ENCODE measurements around the gene ZNF678.

DNA sequence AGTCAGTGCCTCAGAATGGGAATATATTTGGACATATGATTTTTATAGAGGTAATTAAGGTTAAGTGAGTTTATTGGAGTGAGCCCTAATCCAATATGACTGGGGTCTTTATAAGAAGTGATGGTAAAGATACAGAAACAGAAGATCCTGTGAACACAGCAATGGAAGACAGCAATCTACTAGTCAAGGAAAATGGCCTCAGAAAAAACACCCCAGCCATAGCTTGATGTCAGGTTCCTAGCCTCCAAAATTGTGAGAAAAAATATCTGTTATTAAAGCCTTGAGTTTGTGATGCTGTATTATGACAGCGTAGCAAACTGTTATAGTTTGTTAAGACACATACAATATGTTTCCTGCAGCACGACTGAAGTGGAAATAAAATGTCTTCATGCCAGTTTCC lies 99.6 kb downstream of the ZNF678 start:
- TF ChIP-seq CTCF (IDR thresholded peaks at IDR 0.05; ENCODE audit: control extremely low read depth in 1 of 3, insufficient read depth in 1 of 3, low read depth in 1 of 3, low read length in 3 of 3) (no peak), RFX5 (IDR thresholded peaks at IDR 0.05; ENCODE audit: borderline replicate concordance, low read depth, low read length) (no peak), NRF1 (IDR thresholded peaks at IDR 0.05; ENCODE audit: low read depth, low read length) (no peak), HDAC2 (IDR thresholded peaks at IDR 0.05; ENCODE audit: borderline replicate concordance in 1 of 2, low read depth in 2 of 2, low read length in 2 of 2) (no peak), ZNF274 (IDR thresholded peaks at IDR 0.05; ENCODE audit: borderline replicate concordance, extremely low read depth, low read length) (no peak), EP300 (IDR thresholded peaks at IDR 0.05; ENCODE audit: borderline replicate concordance in 1 of 2, low read depth in 2 of 2, low read length in 2 of 2) (no peak), POLR2A (IDR thresholded peaks at IDR 0.05; ENCODE audit: control extremely low read depth in 1 of 2, low read depth in 2 of 2, low read length in 2 of 2) (no peak), RNF2 (IDR thresholded peaks at IDR 0.05; ENCODE audit: borderline replicate concordance, low read depth, low read length, missing control alignments, poor library complexity, severe bottlenecking) (no peak), SP2 (IDR thresholded peaks at IDR 0.05; ENCODE audit: low read length) (no peak), CEBPB (IDR thresholded peaks at IDR 0.05; ENCODE audit: low read depth, low read length) (no peak), MAFK (IDR thresholded peaks at IDR 0.05; ENCODE audit: low read depth, low read length) (no peak), SIX5 (IDR thresholded peaks at IDR 0.05; ENCODE audit: low read depth, low read length) (no peak)
- TF ChIP-seq, protein P1, sequence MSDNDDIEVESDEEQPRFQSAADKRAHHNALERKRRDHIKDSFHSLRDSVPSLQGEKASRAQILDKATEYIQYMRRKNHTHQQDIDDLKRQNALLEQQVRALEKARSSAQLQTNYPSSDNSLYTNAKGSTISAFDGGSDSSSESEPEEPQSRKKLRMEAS (IDR thresholded peaks at IDR 0.05), result no peak

All from H1 (cell line).